Measurements from ENCODE around the gene ARID5B. TPM values are rescaled to one million over a fixed set of nuclear protein-coding genes. Genes with fewer than 3 reads are reported as not detected.

ARID5B gene
- 132 and 137 TPM in 2 replicates for polyA plus RNA-seq (2011; rRNA removed)
- polyA minus RNA-seq (2011; rRNA and poly(A)+ RNA removed): 407 and 416 TPM in 2 replicates

- POLR2A ChIA-PET: interaction anchor here (0.6 to 1.5 kb wide), 8 partner anchors 22 to 330 kb away, joined by 3 to 6 read pairs (median 3); no protein-coding TSS in a partner anchor
- Histone ChIP-seq H3K4me3 (ENCODE audit: low read depth, low read length) (peak within 1 kb of the TSS; percentile 82), H3K27ac (ENCODE audit: low read depth, low read length) (peak within 1 kb of the TSS; percentile 73), H3K27me3 (ENCODE audit: control insufficient read depth, insufficient read depth, low read length) (no peaks in the 10 kb centered on the region), H3K9me3 (ENCODE audit: control insufficient read depth, insufficient read depth, low read length) (peaks cover 2% of the 10 kb centered on the region; the same call in 1 of the 2 replicates)
- TF ChIP-seq CTCF (IDR thresholded peaks at IDR 0.05; ENCODE audit: low read depth, low read length): no peak
- no peak for DNase-seq (ENCODE audit: low read depth, low spot score)
- CTCF ChIA-PET: interaction anchor here (0.6 to 2.4 kb wide), 8 partner anchors 27 to 958 kb away, joined by 3 to 8 read pairs (median 4); no protein-coding TSS in a partner anchor
These were observed at the start of gene ARID5B for GRCh38 chr10:61900829-61901792. ARID5B (plus strand) TSS chr10:61901699; CDS start chr10:61901710, 11 bp downstream.

- Histone ChIP-seq H3K4me3 (ENCODE audit: low read depth, low read length) (no peak overlapping the region), H3K27me3 (ENCODE audit: control insufficient read depth, insufficient read depth, low read length) (no peaks in the 10 kb centered on the region), H3K9me3 (ENCODE audit: control insufficient read depth, insufficient read depth, low read length) (no peaks in the 10 kb centered on the region), H3K27ac (ENCODE audit: low read depth, low read length) (no peak overlapping the region)
- POLR2A ChIA-PET: interaction anchor here (0.7 kb wide), 1 partner anchor 46 kb away, joined by 7 read pairs; no protein-coding TSS in a partner anchor
- DNase-seq (ENCODE audit: low read depth, low spot score): no peak
- no peak for TF ChIP-seq CTCF (IDR thresholded peaks at IDR 0.05; ENCODE audit: low read depth, low read length)
- CTCF ChIA-PET: no interaction called here
These were observed 49.2 kb upstream of the ARID5B start for GRCh38 chr10:61852261-61852660.

GRCh38 chr10:61855771-61856170 lies 45.7 kb upstream of the ARID5B start:
- no peaks in the 10 kb centered on the region for H3K27me3 ChIP-seq (ENCODE audit: control insufficient read depth, insufficient read depth, low read length)
- ChIA-PET CTCF (interaction anchor here (0.5 to 1.1 kb wide), 4 partner anchors 41 to 831 kb away, joined by 3 to 5 read pairs (median 3); no protein-coding TSS in a partner anchor), POLR2A (no interaction called here)
- TF ChIP-seq CTCF (IDR thresholded peaks at IDR 0.05; ENCODE audit: low read depth, low read length): no peak
- H3K27ac ChIP-seq (ENCODE audit: low read depth, low read length): no peak overlapping the region
- no peak for DNase-seq (ENCODE audit: low read depth, low spot score)
- no peaks in the 10 kb centered on the region for H3K9me3 ChIP-seq (ENCODE audit: control insufficient read depth, insufficient read depth, low read length)
- H3K4me3 ChIP-seq (ENCODE audit: low read depth, low read length): no peak overlapping the region

- TF ChIP-seq CTCF (IDR thresholded peaks at IDR 0.05; ENCODE audit: low read depth, low read length): no peak
- Histone ChIP-seq H3K9me3 (ENCODE audit: control insufficient read depth, insufficient read depth, low read length) (no peaks in the 10 kb centered on the region), H3K4me3 (ENCODE audit: low read depth, low read length) (no peak overlapping the region), H3K27me3 (ENCODE audit: control insufficient read depth, insufficient read depth, low read length) (no peaks in the 10 kb centered on the region), H3K27ac (ENCODE audit: low read depth, low read length) (no peak overlapping the region)
- no peak for DNase-seq (ENCODE audit: low read depth, low spot score)
- CTCF ChIA-PET: interaction anchor here (0.6 to 1.5 kb wide), 2 partner anchors 189 to 388 kb away, joined by 3 read pairs; no protein-coding TSS in a partner anchor
- POLR2A ChIA-PET: no interaction called here
These were observed 43.8 kb upstream of the ARID5B start for GRCh38 chr10:61857746-61858145.

All from AG04450 (cell line).